Right atrium auricular region (tissue), 2 donors: ENCODE results near the gene D2HGDH. TPM values are rescaled to one million over a fixed set of nuclear protein-coding genes. Genes with fewer than 3 reads are reported as not detected.

Experiments used
- DNase-seq: peaks from one replicate; pipeline ENCODE4 v3.0.0-alpha.2; 2019; ENCODE audit warnings: low spot score
- H3K27ac ChIP-seq, 2 donors: fragments of 200-600 bp; sonication (generic); 1 replicate in 1 of 2; 2 replicates in 1 of 2; pipeline ENCODE4 v1.5.1; 2016 to 2019
- H3K27me3 ChIP-seq, 2 donors: fragments of 200-600 bp; sonication (generic); one replicate each; pipeline versions ENCODE4 v1.5.1 to v1.6.0; 2017 to 2019
- H3K36me3 ChIP-seq: fragments of 200-600 bp; sonication (generic); one replicate; pipeline ENCODE4 v1.5.1; 2016
- H3K4me1 ChIP-seq, 2 donors: fragments of 200-600 bp; sonication (generic); one replicate each; pipeline versions ENCODE4 v1.5.1 to v1.6.0; 2017 to 2019
- H3K4me3 ChIP-seq, 2 donors: fragments of 200-600 bp; sonication (generic); 1 replicate in 1 of 2; 2 replicates in 1 of 2; pipeline ENCODE4 v1.5.1; 2017 to 2019; ENCODE audit warnings: mild to moderate bottlenecking in 1 of 2, moderate library complexity in 1 of 2
- H3K9me3 ChIP-seq, 2 donors: fragments of 200-600 bp; sonication (generic); one replicate each; pipeline ENCODE4 v1.5.1; 2019
- CTCF ChIP-seq, 2 donors: fragments of 200-600 bp; sonication (generic); IDR thresholded peaks; one replicate each; pipeline ENCODE4 v1.5.1; 2019; ENCODE audit warnings: antibody characterized with exemption in 2 of 2
- total RNA-seq, 2 donors: library from RNA; depleted of rRNA; stranded (reverse); fragments of >200 nt; gene quantifications; one replicate each; pipeline ENCODE4 v1.1.0, GENCODE V29; 2016

Gene D2HGDH
- total RNA-seq, 2 donors from 2014 or later, result 7.5 to 11.7 TPM

- no peak overlapping the region for H3K4me3 ChIP-seq
- no peak overlapping the region for H3K27ac ChIP-seq
- H3K9me3 ChIP-seq, result no peaks in the 10 kb centered on the region
- TF ChIP-seq CTCF (IDR thresholded peaks at IDR 0.05), result no peak
- peaks cover 41% of the 10 kb centered on the region for H3K36me3 ChIP-seq
- H3K27me3 ChIP-seq, result no peaks in the 10 kb centered on the region
- no peak for DNase-seq
- H3K4me1 ChIP-seq, result no peaks in the 10 kb centered on the region
Observed at GRCh38 chr2:241751776-241752175, 17.3 kb downstream of the D2HGDH start.

GRCh38 chr2:241752253-241752652 lies 17.8 kb downstream of the D2HGDH start:
- TF ChIP-seq CTCF (IDR thresholded peaks at IDR 0.05), result no peak
- H3K27ac ChIP-seq, result no peak overlapping the region
- no peaks in the 10 kb centered on the region for H3K9me3 ChIP-seq
- no peaks in the 10 kb centered on the region for H3K27me3 ChIP-seq
- H3K36me3 ChIP-seq, result peaks cover 44% of the 10 kb centered on the region
- no peak overlapping the region for H3K4me3 ChIP-seq
- H3K4me1 ChIP-seq, result no peaks in the 10 kb centered on the region
- no peak for DNase-seq

GRCh38 chr2:241752689-241753276 lies 18.4 kb downstream of the D2HGDH start:
- H3K27me3 ChIP-seq, result no peaks in the 10 kb centered on the region
- DNase-seq, result no peak
- H3K4me1 ChIP-seq, result no peaks in the 10 kb centered on the region
- peaks cover 44% of the 10 kb centered on the region for H3K36me3 ChIP-seq
- no peak overlapping the region for H3K27ac ChIP-seq
- no peaks in the 10 kb centered on the region for H3K9me3 ChIP-seq
- H3K4me3 ChIP-seq, result no peak overlapping the region
- no peak for TF ChIP-seq CTCF (IDR thresholded peaks at IDR 0.05)

GRCh38 chr2:241753493-241753892 lies 19.1 kb downstream of the D2HGDH start:
- Histone ChIP-seq H3K9me3 (no peaks in the 10 kb centered on the region), H3K36me3 (peaks cover 44% of the 10 kb centered on the region), H3K4me1 (no peaks in the 10 kb centered on the region), H3K27me3 (no peaks in the 10 kb centered on the region), H3K27ac (no peak overlapping the region), H3K4me3 (no peak overlapping the region)
- no peak for DNase-seq
- no peak for TF ChIP-seq CTCF (IDR thresholded peaks at IDR 0.05)

GRCh38 chr2:241754042-241754441 lies 19.6 kb downstream of the D2HGDH start:
- no peak for TF ChIP-seq CTCF (IDR thresholded peaks at IDR 0.05)
- Histone ChIP-seq H3K36me3 (peaks cover 40% of the 10 kb centered on the region), H3K4me3 (no peak overlapping the region), H3K9me3 (no peaks in the 10 kb centered on the region), H3K27ac (no peak overlapping the region), H3K4me1 (no peaks in the 10 kb centered on the region), H3K27me3 (no peaks in the 10 kb centered on the region)
- DNase-seq, result no peak

- H3K27ac ChIP-seq, result no peak overlapping the region
- TF ChIP-seq CTCF (IDR thresholded peaks at IDR 0.05), result no peak
- DNase-seq, result no peak
- H3K27me3 ChIP-seq, result no peaks in the 10 kb centered on the region
- H3K9me3 ChIP-seq, result no peaks in the 10 kb centered on the region
- peaks cover 37% of the 10 kb centered on the region for H3K36me3 ChIP-seq
- no peak overlapping the region for H3K4me3 ChIP-seq
- no peaks in the 10 kb centered on the region for H3K4me1 ChIP-seq
Observed at GRCh38 chr2:241755166-241755565, 20.7 kb downstream of the D2HGDH start.
